HPDE6-E6E7 (cell line): Measurements from ENCODE around the gene AJM1.

Experiments used
- DNase-seq: peaks from one replicate; pipeline ENCODE4 v3.0.0; 2011; ENCODE audit warnings: missing footprints; ENCODE audit errors: extremely low spot score

AJM1 gene

DNA sequence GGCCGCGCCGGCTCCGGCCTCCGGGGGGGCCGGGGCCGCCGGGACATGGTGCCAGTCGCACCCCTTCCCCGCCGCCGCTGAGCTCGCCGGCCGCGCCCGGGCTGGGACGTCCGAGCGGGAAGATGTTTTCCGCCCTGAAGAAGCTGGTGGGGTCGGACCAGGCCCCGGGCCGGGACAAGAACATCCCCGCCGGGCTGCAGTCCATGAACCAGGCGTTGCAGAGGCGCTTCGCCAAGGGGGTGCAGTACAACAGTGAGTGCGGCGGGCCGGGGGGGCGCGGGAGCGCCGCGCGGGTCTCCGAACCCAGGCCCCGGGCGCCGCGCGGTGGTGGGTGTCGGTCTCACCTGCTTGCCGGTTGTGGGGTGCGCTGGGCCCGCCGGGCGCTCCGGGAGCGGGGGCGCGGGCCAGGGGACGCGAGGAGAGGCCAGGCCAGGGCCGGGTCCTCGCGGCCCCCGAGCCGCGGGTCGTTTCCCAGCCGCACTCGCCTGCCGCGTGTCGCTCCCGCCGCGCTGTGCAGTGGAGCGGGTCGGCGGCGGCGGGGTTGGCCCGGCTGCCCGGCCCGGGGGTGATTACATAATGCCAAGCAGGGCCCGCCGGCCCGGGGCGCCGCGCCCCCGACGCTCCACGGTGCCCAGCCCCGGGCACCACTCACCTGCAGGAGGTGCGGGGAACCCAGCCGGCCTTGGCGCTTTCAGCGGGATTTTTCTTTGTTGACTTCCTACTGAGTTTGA is 34.0 kb upstream of the AJM1 start:
- DNase-seq, result no peak

DNA sequence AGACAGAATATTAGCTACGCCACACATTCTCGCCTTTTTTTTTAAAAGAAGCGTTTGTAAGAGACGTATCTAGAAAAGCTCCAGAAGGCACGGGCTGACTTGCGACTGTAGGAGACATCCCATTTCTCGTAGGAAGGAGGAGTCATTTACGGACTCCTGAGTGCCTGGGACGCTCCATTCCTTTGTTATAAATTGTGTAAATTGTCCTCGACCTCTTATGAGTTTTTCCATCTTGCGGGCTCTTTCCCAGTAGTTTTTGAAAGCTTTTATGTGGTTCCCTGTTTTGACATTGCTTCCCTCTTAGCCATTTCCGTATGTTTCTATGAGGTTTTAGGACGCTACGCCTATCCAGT is 33.5 kb upstream of the AJM1 start:
- DNase-seq, result no peak

DNA sequence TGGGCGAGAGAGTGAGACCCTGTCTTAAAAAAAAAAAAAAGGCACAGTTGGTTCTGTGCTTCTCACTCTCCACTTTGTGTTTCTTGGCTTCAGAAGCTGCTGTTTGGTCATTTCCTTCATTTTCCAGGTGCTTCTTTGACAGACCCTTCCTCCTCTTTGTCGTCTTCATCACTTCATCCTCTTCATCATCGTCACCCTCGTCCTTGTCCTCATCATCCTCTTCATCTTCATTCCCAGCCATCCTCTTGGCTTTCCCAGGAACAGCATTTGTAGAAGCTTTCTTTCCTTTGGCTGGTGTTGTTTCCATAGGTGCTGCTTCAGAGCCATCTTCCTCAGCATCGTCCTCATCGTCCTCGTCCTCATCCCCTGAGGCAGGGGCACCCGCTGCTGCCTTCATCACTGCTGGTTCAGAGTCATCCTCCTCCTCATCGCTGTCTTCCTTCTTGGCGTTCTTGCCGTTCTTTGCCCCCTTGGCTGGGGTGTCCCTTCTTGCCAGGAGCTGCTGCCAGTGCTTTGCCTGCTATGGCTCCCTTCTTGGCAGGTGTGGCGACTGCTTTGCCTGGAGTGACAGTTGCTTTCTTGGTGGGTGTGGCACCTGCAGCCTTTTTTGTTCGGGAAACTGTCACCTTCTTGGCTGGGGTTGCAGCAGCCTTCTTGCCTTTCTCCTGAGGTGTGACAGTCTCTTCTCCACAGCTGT is 27.4 kb upstream of the AJM1 start:
- no peak for DNase-seq

DNA sequence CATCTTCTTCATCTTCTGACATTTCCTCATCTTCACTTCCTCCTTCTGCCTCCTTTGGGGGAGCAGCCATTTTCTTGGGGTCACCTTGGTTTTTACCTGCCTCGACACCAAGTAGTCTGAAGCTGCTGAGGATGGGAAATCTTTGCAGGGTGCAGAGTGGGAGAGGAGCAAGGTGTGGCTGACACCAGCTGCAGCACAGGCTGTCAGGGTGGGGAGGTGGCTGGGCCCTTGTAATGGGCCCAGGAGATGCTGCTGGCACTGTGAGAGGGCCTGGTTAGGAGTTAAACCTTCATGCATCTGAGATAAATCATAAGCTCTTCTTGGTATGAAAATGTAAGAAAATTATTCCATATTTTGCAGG is 26.9 kb upstream of the AJM1 start:
- DNase-seq, result no peak

DNA sequence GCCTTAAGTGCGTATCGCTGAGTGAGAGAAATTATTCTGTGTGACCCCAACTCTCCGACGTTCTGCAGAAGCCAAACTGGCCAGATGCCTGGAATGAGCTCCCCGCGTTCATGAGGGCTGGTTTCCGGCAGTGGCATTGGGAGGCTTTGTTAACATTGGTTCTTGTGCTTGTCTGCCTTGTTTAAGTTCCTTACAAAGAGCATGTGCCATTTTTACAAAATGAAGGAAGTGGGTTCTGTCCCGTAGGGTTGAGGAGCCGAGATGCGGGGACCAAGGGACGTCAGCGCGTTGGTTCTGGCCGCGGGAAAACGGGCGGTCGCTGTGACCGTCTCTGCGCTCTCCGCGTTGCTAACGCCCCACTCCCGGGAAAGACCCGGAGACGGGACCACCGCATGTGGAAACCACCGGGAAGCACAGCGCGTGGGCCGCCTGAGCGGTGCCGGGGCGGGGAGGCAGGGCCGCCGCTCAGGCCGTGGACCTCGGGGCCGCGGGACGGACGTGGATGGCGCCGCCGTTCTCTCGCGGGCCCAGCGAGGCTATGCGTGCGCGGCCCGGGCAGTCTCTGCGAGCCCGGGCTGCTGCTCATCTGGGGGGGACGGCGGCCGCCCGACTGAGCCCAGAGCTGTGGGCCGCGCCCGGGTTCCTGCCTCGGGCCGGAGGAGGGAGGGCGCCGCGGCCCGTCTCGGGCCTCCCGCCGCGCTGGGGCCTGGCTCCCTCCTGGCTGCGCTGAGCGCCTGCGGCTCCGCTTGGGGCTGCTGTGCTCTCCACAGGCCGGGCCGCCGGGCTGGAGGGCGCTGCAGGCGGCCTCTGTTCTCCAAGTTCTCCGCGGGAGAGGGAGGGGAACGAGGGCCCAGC is 21.1 kb upstream of the AJM1 start:
- no peak for DNase-seq

DNA sequence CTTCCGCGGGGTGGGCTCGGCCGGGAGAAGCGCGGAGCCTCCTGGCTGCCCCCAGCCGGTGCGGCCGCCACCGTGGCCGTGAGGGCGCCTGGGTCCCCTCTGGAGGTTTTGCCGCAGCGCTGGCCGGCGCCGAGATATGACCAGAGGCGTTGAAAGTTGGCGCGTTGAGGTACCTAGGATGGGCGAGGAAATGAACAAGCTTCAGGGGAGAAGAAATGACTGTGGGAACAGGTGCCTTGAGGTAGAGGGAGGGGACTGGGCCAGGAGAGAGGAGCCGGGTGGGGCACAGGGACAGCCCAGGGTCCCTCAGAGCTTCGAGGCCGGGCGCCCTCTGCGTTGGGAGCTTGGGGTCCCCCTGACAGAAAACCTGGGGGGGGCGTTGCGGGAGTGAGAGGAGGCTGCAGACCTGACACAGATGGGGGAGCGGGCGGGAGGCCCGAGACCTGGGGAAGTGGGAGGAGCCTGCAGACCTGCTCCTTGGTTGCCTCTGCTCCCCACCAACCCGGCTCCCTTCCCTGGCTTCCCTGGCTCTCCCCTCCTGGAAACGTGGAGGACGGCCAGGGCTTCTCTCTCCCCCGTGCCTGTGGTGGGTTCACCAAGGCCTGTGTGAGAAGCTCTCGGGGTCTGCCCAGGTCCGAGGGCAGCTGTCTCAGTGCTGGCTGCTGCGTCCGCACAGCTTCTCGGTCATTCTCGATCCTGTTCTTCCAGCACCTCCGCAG is 20.3 kb upstream of the AJM1 start:
- no peak for DNase-seq

DNA sequence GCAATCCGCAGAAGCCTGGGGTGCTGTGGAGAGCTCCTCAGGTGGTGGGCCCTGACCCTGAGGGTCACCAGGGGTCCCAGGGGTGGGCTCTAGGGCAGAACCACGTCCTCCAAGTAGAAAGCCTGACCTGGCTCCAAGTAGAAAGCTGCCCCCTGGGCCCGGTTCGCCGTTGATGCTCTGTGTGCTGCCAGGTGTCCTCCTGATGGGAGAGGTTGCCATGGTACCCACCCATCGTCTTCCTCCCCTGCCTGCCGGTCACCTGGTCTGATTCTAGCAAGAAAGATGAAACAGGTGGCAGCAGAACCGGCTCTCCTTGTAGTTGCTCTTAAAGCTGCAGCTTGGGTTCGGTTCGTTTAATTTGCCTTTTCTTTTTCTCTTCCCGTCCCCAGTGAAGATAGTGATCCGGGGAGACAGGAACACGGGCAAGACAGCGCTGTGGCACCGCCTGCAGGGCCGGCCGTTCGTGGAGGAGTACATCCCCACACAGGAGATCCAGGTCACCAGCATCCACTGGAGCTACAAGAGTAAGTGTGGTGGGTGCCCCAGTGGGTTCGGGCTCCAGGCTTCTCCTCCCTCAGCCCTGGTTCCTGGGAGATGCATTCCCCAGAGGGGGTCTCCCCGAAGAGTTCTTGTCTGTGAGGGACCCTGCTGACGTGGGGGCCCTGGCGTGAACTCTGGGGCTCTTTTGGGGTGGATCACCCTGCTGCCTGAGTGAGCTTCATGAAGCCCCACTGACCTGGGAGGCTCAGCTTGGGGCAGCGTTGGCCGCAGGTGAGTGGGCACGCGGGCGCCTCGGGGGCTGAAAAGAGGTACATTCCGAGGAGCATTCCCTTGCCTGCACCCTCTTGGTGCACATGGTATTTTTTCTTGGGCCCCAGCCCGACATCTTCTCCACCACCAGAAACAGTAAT is 18.9 kb upstream of the AJM1 start:
- DNase-seq, result no peak

DNA sequence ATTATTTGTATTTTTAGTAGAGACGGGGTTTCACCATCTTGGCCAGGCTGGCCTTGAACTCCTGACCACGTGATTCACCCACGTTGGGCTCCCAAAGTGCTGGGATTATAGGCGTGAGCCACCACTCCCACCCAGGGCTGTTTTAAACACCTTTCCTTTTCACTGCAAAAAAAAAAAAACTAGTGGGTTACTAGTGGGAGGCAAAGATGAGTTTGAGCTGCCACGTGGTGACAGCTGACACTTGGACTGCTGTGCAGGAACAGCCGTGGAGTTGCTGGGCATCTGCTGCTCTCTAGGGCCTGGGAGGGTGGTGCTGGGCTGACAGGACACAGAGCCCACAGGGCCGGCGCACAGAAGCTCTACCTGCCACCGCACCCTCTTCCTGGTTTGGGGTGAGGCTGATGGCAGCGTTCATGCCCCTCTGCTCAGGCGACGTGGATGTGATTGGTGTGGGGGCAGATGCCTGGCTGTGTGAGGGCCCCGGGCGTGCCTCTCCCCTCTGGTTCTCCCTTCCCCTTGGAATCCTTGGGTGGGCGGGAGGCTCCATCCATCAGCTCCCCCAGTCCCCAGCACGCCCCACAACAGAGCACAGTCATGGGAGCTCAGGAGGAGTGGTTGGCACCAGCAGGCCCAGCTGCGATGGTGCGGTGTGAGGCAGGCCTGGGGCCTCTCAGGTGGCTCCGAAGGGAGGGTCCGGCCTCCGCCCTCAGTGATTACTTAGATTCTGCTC is 17.6 kb upstream of the AJM1 start:
- DNase-seq, result no peak

DNA sequence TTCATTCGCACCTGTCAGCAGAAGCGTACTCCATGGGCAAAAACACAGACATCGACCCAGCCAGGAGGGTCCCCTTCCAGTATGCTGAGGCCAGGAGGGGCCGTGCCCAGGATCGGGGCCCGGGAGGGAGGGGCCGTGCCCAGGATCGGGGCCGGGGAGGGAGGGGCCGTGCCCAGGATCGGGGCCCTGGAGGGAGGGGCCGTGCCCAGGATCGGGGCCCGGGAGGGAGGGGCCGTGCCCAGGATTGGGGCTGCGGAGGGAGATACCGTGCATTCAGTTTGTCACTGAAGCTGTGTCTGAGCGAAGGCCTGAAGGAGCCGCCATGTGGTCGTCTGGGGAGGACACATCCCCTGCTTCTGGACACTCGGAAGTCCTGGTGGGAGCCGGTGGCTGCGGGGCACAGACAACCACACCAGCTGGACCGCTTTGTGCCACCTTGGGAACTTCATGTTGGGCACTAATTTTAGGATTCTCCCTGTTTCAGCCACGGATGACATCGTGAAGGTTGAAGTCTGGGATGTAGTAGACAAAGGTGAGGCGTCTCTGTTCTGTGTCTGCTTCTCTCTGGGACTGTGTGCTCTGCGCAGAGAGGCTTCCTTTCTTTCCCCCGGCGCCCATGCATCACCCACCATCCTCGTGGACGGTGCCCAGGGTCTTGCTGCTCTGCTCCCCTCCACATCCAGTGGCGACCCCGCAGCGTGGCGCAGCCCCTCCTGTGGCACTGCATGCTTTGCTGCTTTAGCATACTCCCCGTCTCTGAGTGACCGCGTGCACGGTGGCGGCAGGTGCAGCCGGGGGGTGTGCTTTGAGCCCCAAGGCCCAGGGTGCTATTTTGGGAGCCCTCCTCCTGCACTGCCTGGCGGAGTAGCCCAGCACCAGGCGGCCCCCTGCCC is 16.7 kb upstream of the AJM1 start:
- DNase-seq, result no peak

DNA sequence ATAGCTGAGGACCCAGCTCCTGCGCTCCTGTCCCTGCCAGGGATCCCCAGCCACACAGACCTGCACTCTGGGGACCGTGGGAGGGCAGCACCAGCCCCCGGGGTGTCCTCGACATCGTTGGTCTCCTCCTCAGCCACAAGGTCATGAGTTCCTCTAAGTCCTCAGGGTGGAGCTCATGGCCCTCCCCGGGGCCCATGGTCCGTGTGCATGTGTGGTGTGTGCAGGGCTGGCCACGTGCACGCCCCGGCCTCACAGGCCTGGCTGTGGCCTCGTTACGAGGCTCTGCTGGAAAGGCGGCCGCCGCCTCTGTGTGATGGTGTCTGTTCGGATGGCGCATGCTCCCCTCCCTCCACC is 16.1 kb upstream of the AJM1 start:
- DNase-seq, result no peak

DNA sequence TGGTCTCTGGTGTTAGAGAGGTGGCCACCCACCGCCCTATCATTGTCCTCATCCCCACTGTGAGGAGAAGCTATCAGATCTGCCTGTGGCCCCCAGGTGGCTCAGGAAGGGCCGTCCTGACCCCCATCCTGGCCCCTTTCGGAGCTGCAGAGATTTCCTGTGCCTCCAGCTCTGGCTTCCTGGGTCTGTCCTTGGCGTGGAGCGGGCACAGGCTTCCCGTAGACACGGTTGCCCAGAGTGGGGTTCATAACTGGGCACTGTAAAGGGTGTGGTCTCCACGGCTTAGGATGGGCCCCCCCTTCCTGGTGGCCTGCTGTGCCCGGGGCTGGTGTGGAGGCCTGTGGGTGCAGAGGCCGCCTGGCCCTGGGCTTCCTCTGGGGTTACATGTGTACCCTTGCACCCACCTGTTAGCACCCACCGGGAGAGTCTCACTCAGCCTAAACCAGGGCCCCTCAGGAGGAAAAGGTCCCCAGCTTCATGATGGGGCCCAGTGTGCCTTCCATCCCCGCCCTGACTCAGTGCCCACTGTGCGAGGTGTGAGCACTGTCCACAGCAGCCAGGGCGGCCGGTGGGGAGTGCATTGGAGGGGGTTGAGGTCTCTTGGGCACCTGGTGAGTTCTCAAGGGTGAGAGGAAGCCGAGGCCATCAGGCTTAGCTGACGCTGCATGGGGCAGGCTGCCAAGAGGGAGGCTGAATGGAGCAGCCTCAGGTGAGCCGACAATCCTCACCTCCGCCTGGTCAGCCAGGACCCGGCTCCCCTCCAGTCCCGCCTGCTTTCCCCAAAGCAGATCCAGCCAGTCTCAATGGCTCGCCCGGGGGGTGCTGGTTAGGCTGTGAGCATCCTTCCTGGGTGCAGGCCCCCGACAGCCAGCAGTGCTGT is 15.3 kb upstream of the AJM1 start:
- DNase-seq, result no peak

DNA sequence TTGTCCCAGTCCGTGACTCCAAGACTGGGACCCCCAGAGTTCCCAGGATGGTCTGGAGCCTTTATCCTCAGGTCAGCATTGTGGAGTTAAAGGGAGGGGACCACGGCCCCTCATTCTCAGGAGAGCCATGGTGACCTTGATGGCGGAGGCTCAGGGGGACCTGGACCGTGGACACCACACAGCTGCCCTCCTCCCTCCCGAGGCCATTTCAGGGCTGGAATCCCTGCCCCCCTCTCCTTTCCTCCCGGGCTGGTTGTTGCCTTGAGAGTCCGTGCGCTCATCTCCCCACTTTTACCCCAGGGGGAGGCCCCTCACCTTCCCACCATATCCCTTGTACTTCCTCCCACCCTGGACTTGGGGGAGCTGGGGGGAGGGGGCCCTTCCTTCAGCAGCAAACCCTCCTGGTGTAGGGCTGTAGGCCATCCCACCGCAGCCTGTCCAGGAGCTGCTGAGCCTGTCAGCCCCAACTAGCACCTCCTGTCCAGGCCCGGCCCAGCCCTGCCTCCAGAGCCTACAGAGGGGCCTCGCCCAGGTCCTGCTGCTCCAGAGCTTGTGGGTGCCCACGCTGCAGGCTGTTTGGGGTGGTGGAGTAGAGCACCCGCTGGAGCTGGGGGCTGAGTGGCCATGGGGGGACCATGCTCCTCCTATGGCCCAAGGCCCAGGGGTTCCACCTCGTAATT is 14.3 kb upstream of the AJM1 start:
- DNase-seq, result no peak

DNA sequence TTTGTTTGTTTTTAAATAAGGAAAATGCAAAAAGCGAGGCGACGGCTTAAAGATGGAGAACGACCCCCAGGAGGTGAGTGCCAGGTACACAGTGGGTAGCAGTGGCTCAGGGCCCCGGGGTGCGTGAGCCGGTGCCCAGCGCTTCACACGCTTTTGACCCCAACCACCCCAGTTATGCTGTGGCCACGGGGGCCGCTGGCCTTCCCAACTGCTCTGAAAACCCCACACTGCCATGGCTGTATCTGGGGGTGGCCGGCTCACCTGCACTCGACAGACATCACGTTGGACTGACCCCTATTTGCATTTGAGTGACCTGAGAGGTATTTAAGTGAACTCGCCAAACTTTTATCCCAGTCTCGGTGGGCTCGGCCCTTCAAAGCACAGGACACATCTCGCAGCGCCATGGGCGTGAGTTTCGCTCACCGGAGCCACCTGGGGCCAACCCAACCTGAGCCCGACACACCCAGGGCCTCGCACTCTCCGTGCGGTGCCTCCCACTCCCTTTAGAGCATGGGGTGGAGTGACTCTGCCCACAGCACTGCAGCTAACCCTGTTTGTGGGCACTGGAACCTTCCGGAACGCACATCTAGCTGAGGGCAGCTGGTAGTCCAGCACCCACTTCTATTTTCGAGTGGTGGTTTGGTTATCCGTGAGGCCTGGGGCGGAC is 13.7 kb upstream of the AJM1 start:
- DNase-seq, result no peak

DNA sequence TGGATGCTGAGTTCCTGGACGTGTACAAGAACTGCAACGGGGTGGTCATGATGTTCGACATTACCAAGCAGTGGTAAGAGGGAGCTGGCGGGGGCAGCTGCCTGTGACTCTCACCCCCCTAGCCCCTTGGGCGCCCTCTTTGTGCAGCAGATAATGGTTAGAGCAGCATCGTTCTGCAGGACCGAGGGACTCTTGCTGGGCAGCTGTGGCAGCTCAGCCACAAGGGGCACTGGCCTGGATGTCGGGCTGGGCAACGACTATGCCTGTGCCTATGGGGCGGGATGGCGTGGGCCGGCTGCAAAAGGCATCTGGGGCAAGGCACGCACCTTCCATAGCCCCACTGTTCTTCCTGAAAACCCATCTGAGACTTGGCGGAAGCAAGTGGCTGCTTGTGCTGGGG is 12.9 kb upstream of the AJM1 start:
- DNase-seq, result no peak

DNA sequence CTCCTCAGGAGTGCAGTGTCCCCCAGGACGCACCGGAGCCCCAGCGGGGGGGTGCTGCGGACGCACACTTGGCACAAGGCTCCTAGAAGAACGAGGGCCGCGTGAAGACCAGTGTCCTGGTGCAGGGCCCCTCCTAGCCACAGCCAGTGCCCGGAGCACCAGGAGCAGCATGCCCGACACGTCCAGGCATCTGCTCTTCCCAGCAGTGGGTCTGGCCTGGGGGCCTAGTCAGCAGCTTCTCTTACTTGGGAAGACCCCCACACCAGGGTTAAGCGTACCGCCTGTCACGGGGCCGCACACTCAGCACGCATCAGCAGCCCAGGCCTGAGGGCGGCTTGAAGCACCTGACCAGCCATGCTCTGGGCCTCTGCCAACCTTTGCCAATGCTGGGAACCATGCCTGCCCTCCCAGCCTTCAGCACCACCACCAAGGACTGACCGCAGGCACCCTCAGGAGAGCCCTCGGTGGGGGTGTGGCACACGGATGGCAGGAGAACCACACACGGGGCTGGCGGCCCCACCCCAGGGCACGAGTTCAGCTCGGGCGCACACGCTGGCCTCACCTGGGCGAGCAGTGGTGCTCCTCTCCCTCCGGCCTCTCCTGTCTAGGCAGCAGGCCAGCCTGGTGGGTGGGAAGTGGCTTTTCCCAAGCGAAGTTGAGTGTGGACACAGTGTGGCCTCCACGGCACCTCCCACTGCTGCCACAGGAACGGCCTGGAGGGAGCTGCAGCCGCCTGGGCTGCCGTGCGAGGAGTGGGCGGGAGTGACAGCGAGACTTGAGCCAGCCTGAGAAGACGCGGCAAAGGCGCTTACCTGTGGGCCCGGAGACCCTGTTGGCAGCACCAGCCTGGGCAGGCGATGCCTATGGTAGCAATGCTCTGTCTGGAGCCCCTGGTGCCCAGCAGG is 12.0 kb upstream of the AJM1 start:
- DNase-seq, result no peak

DNA sequence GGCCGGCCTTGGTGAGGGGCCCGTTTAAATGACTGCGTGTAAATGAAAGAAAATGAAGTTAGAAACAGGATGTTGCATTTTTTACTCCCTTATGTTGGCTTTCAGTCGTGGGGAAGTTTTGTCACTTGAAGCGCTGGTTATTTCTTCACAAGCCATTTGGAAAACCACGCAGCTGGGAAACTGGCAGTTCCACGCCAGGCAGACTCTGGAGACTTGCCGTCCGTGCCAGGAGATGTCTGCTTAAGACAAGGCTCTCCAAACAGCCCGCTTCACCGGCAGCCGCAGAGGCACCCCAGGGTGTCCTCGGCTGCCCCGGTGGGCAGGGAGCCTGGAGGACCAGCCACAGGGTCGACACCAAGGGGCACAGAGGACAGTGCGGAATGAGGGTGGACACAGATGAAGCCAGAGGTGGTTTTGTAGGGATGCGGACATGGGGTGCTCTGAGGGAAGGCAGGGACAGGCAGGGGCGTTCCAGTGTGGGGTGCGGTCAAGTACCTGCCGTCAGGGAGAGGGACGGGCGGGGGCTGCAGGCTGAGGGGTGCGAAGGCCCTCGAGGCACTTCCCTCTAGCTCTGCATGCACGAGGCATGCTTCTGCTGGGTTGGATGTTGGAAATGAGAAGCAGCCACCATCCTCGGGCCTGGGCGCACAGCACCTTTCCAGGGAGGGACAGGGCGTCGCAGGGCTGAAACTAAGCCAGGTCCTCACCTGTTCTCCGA is 11.1 kb upstream of the AJM1 start:
- DNase-seq, result no peak
